Activated B cell treated with CpG ODN at 0.5 μM for 24 hours (primary cell): ENCODE data around the gene SLC38A8. TPM values are rescaled to one million over a fixed set of nuclear protein-coding genes. Genes with fewer than 3 reads are reported as not detected.

Experiments used
- ATAC-seq: fragments of 200-7000 bp; cut with Tn5 transposase; one replicate; pipeline ENCODE4 v1.10.0; 2021; ENCODE audit warnings: low read depth, mild to moderate bottlenecking, moderate library complexity
- CTCF ChIA-PET: fragments of 350-600 bp; sonication (Branson Sonifier 250); formaldehyde crosslinking; loops from one replicate; lab custom pipeline; 2021; ENCODE audit warnings: antibody characterized with exemption; lab: Charles Lee
- POLR2A ChIA-PET: fragments of 350-600 bp; sonication (Branson Sonifier 250); formaldehyde crosslinking; loops from one replicate; lab custom pipeline; 2021; ENCODE audit warnings: antibody characterized with exemption; lab: Charles Lee
- DNase-seq: peaks from one replicate; pipeline ENCODE4 v3.0.0; 2022
- H3K27ac Mint-ChIP-seq: one replicate; pipeline ENCODE4 v1.8.0; 2020; ENCODE audit warnings: mixed read lengths
- H3K27me3 Mint-ChIP-seq: one replicate; pipeline ENCODE4 v1.8.0; 2021; ENCODE audit warnings: mixed read lengths
- H3K36me3 Mint-ChIP-seq: one replicate; pipeline ENCODE4 v1.8.0; 2021; ENCODE audit warnings: low read depth, mixed read lengths
- H3K4me1 Mint-ChIP-seq: one replicate; pipeline ENCODE4 v1.8.0; 2021; ENCODE audit warnings: mixed read lengths
- H3K4me3 Mint-ChIP-seq: one replicate; pipeline ENCODE4 v1.8.0; 2020; ENCODE audit warnings: mild to moderate bottlenecking, mixed read lengths
- H3K9me3 Mint-ChIP-seq: one replicate; pipeline ENCODE4 v1.8.0; 2020; ENCODE audit warnings: mixed read lengths
- CTCF ChIP-seq: fragments of 200-600 bp; IDR thresholded peaks from one replicate; pipeline ENCODE4 v1.8.0; 2022; ENCODE audit warnings: antibody characterized with exemption, mild to moderate bottlenecking
- intact Hi-C: fragments of 100-400 bp; cut with micrococcal nuclease; formaldehyde crosslinking; loops from one replicate; pipeline ENCODE4 v1.15.1; 2024
- total RNA-seq: library from RNA; stranded (reverse); gene quantifications from 2 replicates; pipeline ENCODE4 v1.2.3, GENCODE V29; 2022

The SLC38A8 gene
- total RNA-seq, 1 donor from 2014 or later, result not detected

GRCh38 chr16:84081446-84081989, 38.9 kb upstream of the SLC38A8 start:
- no peak for TF ChIP-seq CTCF
- peaks cover 17% of the 10 kb centered on the region for H3K4me1 Mint-ChIP-seq
- no peak overlapping the region for H3K4me3 Mint-ChIP-seq
- no peaks in the 10 kb centered on the region for H3K27me3 Mint-ChIP-seq
- CTCF ChIA-PET, result interaction anchor here (0.8 kb wide), 1 partner anchor 16 kb away, joined by 3 read pairs; no protein-coding TSS in a partner anchor
- intact Hi-C loops, result no loop called here
- POLR2A ChIA-PET, result no interaction called here
- H3K36me3 Mint-ChIP-seq, result peaks cover 85% of the 10 kb centered on the region
- DNase-seq, result no peak
- H3K27ac Mint-ChIP-seq, result no peak overlapping the region
- no peaks in the 10 kb centered on the region for H3K9me3 Mint-ChIP-seq
- no peak for ATAC-seq

GRCh38 chr16:84080813-84081212, 38.2 kb upstream of the SLC38A8 start:
- no peak for TF ChIP-seq CTCF
- no peak overlapping the region for H3K27ac Mint-ChIP-seq

GRCh38 chr16:84080378-84080777, 37.8 kb upstream of the SLC38A8 start:
- Mint-ChIP-seq H3K27me3 (no peaks in the 10 kb centered on the region), H3K36me3 (peaks cover 86% of the 10 kb centered on the region), H3K4me3 (no peak overlapping the region), H3K9me3 (no peaks in the 10 kb centered on the region), H3K4me1 (peaks cover 8% of the 10 kb centered on the region), H3K27ac (no peak overlapping the region)
- DNase-seq (no peak), ATAC-seq (no peak)
- intact Hi-C loops, result no loop called here
- POLR2A ChIA-PET, result interaction anchor here (0.9 kb wide), 1 partner anchor 10 kb away, joined by 3 read pairs; no protein-coding TSS in a partner anchor
- CTCF ChIA-PET, result interaction anchor here (1.0 kb wide), 1 partner anchor 14 kb away, joined by 3 read pairs; no protein-coding TSS in a partner anchor
- TF ChIP-seq CTCF, result no peak

More at GRCh38 chr16:84080813-84081212, 38.2 kb upstream of the SLC38A8 start:
- Mint-ChIP-seq H3K36me3 (peaks cover 83% of the 10 kb centered on the region), H3K4me3 (no peak overlapping the region), H3K9me3 (no peaks in the 10 kb centered on the region), H3K4me1 (peaks cover 10% of the 10 kb centered on the region), H3K27me3 (no peaks in the 10 kb centered on the region)
- CTCF ChIA-PET, result no interaction called here
- DNase-seq (no peak), ATAC-seq (no peak)
- intact Hi-C loops, result no loop called here
- POLR2A ChIA-PET, result no interaction called here

GRCh38 chr16:84079664-84080063, 37.1 kb upstream of the SLC38A8 start:
- ATAC-seq (no peak), DNase-seq (no peak)
- Mint-ChIP-seq H3K36me3 (peaks cover 92% of the 10 kb centered on the region), H3K27me3 (no peaks in the 10 kb centered on the region), H3K9me3 (no peaks in the 10 kb centered on the region), H3K4me1 (peaks cover 1% of the 10 kb centered on the region), H3K27ac (no peak overlapping the region), H3K4me3 (no peak overlapping the region)
- intact Hi-C loops, result no loop called here
- ChIA-PET CTCF (interaction anchor here (1.0 kb wide), 1 partner anchor 14 kb away, joined by 3 read pairs; no protein-coding TSS in a partner anchor), POLR2A (interaction anchor here (0.9 kb wide), 1 partner anchor 9 kb away, joined by 3 read pairs; no protein-coding TSS in a partner anchor)
- no peak for TF ChIP-seq CTCF

- no peak overlapping the region for H3K4me3 Mint-ChIP-seq
- H3K4me1 Mint-ChIP-seq, result no peaks in the 10 kb centered on the region
- ChIA-PET POLR2A (no interaction called here), CTCF (no interaction called here)
- H3K27ac Mint-ChIP-seq, result no peak overlapping the region
- no peak for TF ChIP-seq CTCF
- intact Hi-C loops, result no loop called here
- peaks cover 90% of the 10 kb centered on the region for H3K36me3 Mint-ChIP-seq
- DNase-seq (no peak), ATAC-seq (no peak)
- H3K9me3 Mint-ChIP-seq, result no peaks in the 10 kb centered on the region
- no peaks in the 10 kb centered on the region for H3K27me3 Mint-ChIP-seq
These were observed 32.8 kb upstream of the SLC38A8 start for GRCh38 chr16:84075376-84075775.
